M059J (cell line): ENCODE data around the gene SLC35E3. TPM values are rescaled to one million over a fixed set of nuclear protein-coding genes. Genes with fewer than 3 reads are reported as not detected.

Source experiments
- DNase-seq: peaks from one replicate; pipeline ENCODE4 v3.0.0-alpha.2; 2012; ENCODE audit warnings: low read depth
- total RNA-seq: library from RNA; depleted of rRNA; stranded (reverse); fragments of >200 nt; shearing (Covaris generic); gene quantifications from 2 replicates; pipeline ENCODE4 v1.2.3, GENCODE V29; 2014

SLC35E3 gene
- total RNA-seq, 1 experiment from 2014 or later: 9.1 TPM

DNA sequence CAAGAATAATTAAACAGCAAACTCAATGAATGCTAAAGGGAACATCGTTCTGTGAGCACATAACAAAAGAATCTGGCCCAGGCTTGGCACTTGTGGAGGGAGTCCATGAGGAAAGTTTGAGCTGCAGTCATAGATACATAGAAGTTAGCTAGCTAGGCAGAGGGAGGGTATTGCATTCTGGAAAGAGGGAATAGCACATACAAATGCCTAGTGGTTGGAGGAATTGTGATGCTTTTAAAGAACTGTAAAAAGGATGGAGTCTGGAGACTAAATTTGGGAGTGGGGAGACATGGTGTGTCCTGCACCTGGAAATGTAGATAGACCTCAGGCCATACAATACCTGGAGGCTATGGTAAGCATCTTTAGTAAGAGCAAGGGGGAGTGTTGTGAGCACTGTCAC is 24.0 kb downstream of the SLC35E3 start:
- DNase-seq: no peak

DNA sequence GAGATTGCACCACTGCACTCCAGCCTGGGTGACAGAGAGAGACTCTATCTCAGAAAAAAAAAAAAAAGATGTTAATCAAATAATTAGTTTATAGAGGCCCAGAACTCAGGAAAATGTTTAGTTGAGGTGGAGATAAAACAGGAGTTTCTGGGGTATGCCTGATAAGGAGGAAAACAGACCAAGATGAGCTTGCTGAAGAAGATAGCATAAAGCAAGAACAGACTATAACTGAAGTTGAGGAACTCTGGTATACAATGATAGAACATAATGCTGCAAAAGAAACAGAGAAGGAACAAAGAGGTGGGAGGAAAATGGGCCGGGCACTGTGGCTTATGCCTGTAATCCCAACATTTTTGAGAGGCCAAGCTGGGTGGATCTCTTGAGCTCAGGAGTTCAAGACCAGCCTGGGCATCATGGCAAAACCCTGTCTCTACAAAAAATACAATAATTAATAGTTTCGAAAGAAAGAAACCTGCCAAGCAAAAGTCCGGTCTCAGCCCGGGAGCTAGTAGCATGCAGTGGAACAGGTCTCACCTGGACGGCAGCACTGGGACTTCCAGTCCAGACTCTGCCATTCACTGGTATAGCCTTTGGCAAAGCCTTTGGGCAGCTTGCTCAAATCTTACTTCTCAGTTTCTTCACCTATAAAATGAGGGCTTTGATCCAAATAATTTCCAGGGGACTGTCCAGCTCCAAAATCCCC is 25.4 kb downstream of the SLC35E3 start:
- no peak for DNase-seq

DNA sequence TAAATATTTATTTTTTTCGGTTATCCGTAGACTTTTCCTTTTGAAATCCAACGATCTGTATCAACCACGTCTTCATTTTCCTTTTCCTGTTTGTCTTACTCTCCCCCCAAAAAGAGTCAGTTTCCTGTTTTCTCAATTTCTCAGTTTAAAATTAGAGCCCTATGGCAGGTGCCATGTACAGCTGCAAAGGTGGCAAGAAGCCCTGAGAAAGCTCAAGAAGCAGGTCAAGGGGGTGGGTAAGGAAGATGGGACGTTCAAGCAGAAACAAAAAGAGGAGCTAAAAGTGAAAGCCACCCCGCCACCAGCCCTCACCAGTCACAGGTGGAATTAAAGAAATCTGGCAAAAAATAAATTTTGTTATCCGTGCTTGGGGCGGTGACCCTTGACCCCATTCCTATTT is 26.7 kb downstream of the SLC35E3 start:
- no peak for DNase-seq

DNA sequence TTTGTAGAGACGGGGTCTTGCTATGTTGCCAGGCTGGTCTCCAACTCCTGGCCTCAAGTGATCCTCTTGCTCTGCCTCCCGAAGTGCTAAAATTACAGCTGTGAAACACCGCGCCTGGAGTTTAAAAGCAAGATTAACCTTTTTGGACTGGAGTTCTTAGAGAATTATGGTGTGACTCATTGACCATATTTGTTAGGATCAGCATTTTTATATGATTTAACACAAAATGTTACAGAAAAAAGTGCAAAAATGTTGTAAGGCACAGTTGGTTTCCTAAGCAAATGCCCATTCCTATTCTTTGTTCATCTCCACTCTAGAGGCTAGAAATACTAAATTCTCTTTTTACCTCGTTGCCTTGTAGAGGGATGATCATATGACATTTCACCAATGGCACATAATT is 27.6 kb downstream of the SLC35E3 start:
- no peak for DNase-seq

DNA sequence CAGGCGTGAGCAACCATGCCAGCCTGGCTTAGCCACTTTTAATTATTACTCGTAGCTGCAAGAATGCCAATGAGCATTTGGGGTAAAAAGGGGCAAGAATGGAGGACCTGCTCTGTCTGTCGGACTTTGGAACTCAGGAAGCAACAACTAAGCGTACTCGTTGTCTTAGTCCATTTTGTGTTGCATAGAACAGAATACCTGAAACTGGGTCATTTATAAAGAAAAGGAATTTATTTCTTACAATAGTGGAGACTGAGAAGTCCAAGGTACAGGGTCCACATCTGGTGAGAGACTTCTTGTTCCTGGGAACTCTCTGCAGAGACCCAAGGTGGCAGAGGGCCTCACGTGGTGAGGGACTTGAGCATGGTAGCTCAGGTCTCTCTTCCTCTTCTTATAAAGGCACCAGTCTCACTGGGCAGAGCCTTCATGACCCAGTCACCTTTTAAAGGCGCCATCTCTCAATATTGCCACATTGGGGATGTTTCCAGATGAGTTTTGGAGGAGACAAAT is 29.2 kb downstream of the SLC35E3 start:
- DNase-seq: no peak

DNA sequence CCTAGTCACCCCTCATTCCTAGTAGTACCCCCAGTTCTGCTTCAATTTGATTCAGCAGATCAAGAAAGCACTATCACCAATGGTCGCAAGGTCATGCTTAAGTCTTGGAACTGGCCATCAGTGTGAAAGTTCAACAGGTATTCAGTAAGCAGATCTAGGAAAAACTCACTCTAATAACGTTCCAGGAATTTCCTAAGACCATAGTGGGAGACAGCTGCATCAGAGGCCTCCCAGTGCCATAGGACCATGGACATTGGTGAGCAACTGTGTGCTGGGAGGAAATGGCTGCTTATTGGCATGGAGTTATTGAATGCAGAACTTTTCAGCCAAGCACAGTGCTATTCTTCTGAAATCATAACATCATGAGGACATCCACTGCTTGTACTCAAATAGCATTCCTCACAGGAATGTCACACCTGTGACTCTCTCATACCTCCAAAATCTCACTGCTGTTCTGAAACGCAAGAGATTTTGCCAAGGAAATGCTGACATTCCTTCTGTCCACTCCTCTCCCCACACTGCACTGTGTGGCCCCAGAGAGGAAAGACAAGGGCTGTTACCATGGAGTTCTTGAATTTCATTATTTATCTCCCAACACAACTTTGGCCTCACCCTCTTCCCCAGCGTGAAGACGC is 31.1 kb downstream of the SLC35E3 start:
- DNase-seq: no peak

DNA sequence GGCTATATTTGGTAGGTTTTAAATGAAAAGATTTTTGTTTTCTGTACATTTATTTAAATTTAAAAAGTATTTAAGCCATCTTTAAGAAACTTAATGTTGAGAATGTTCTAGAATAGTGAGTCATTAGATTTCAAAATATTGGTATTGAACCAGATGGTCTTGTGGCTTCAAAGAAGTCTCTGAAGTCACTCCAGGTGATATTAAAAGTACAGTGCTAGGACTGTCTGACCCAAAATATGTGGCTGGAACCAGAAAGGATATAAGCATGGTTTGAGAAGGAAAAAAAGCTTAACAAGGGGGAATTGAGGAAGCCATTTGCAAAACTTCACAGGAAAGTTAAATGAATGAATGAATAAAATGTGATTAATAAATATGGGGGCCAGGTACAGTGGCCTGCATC is 33.3 kb downstream of the SLC35E3 start:
- no peak for DNase-seq

DNA sequence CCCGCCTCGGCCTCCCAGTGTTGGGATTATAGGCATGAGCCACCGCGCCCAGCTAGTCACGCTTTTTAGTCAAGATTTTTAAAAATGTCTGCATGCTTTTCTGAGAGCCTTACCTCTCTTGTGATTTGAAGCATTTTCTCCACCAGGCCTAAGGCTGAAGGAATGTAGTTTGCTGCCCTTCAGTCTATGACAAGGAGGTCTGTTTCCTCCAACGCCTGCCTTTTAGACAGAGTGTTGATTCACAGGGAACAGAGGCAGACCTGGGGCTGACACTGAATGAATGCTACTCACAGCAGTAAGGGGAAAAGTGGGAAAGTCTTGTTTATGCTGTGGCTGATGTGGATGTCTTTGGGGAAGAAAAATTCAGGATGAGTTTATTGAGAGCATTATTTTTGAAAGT is 34.8 kb downstream of the SLC35E3 start:
- DNase-seq: no peak

DNA sequence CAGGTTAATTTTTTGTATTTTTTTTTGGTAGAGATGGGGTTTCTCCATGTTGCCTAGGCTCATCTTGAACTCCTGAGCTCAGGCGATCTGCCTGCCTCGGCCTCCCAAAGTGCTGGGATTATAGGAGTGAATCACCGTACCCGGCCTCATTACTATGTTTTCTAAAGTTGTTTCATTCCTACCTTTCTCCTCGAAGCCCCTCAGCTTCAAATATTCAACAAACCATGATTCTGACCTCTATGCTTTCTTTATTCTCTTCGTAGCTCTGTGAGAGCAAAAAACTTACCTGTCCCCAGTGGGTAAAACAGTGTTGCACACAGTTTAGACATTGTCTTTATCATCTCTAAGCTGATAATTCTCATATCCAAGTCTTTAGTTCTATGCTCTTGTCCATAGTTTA is 35.8 kb downstream of the SLC35E3 start:
- no peak for DNase-seq

DNA sequence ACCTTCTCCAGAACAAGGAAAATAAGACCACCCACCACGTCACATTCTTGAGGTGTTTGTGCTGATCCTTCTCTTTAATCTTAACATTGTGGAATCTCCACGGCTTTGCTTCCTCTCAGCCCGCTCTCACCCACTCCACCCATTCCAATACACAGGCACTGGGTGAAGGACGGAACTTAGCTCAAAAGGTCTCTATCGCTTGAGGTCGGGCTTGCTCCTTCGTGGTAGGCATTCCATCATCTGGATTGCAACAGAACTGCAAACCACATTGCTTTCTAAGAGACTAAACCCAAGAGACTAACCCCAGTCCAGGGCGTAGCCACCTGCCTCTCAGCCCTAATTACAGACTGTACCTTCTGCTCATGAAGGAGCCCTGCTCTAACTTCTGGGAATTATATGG is 38.0 kb downstream of the SLC35E3 start:
- DNase-seq: no peak

DNA sequence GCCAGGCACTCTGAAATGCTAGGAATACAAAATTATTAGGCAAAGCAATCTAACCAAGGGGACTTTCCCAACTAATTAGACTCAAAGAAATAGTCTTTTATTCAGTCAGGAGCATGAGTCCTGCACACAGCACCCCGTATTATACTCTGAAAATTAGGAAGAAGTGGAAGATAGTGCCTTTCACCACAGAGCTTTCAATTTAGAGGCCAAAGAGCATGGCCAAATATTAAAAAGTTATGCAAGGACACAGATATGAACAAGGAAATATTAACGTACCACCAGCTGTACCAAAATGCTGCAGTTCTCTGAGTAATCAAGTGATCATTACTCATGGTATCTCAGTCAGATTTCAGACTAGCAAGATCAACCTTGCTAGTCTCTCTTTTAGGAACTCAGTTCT is 39.4 kb downstream of the SLC35E3 start:
- no peak for DNase-seq

DNA sequence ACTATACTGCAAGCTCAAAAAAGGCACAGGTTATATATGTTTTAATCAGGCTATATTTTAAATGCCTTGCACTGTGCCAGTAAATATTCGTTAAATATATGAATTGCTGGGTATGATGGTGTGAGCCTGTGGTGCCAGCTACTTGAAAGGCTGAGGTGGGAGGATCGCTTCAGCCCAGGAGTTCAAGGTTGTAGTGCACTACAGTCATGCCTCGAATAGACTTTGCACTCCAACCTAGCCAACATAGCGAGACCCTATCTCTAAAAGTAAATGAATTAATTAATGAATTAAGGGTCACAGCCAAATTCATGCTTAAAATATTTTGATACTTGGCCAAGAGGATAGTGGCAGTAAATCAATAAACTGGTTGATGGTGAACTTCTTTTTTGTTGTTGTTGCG is 39.8 kb downstream of the SLC35E3 start:
- no peak for DNase-seq

DNA sequence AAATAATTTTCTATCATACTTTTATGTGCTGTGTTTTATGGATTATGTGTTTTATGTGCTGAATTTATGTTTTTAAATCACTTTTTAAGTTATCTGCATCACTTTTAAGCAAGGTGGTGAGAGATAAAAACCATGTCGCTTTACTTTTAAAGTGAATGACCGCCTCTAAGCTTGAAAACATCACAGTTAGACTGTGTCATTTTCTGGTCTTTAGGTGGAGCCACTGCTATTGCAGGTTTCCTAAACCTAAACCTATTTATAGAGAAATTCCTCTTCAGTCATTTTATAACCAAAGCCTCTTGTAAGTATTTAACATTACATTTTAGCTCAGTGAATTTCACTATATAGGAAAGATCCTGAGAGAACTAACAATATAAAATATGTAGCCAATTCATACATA is 41.0 kb downstream of the SLC35E3 start:
- no peak for DNase-seq

DNA sequence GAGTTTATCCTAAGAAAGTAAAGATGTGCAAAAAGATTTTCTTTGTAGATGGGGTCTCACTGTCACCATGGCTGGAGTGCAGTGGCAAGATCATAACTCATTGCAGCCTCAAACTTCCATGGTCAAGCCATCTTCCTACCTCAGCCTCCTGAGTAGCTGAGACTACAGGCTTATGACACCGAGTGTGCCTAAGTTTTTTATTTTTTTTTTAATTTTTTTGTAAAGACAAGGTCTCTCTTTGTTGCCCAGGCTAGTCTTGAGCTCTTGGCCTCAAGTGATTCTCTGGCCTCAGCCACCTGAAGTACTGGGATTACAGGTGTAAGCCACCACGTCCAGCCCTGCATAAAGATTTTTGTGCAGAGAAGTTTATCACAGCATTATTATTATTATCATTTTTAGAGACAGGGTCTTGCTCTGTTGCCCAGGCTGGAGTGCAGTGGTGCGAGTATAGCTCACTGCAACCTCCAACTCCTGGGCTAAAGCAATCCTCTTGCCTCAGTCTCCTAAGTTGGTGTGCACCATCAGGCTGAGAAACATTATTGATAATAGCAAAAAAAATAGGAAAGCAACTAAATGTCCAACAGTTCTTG is 42.7 kb downstream of the SLC35E3 start:
- no peak for DNase-seq

DNA sequence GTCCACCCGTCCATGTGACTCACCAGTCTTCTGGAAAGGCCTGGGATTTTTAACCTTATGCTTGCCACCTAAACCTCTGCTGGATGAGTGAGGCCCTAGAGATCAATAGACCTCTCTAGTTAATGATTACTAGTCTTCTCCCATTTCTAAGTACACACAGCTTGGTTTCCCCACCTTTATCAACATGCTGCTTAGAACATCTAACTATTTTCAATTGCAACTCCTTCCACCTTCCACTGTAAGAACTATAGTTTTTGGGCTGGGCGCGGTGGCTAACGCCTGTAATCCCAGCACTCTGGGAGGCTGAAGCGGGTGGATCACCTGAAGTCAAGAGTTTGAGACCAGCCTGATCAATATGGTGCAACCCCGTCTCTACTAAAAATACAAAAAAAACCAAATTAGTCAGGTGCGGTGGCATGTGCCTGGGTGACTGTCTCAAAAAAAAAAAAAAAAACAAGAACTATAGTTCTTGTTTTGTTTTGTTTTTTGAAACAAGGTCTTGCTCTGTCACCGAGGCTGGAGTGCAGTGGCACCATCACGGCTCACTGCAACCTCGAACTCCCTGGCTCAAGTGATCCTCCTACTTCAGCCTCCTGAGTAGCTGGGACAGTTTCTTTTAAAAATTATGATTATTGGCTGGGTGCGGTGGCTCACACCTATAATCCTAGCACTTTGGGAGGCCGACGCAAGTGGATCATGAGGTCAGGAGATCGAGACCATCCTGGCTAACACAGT is 43.3 kb downstream of the SLC35E3 start:
- no peak for DNase-seq

DNA sequence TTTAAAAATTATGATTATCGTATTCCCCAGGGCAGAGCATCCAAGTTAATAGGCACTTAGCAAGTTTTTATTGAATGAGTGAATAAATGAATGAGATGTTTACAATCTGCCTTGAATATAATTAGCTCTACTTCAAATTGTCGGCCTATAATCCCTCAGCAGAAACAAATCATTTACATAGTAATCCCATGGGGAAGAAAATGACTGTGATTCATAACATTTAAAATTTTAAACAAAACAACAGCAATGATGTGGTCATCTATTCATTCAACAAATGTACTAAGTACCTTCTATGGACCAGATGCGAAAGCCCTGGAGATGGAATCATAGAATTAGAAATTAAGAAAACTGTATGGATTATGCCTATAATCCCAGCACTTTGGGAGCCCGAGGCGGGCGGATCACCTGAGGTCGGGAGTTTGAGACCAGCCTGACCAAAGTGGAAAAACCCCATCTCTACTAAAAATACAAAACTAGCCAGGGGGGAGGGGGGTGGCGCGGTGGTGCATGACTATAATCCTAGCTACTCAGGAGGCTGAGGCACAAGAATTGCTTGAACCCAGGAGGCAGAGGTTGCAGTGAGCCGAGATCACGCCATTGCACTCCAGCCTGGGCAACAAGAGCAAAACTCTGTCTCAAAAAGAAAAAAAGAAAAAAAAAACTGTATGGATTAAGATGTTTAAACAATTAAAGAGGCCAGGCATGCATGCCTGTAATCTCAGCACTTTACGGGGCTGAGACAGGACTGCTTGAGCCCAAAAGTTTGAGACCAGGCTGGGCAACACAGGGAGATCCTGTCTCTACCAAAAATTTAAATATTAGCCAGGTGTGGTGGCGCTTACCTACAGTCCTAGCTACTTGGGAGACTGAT is 44.3 kb downstream of the SLC35E3 start:
- no peak for DNase-seq

DNA sequence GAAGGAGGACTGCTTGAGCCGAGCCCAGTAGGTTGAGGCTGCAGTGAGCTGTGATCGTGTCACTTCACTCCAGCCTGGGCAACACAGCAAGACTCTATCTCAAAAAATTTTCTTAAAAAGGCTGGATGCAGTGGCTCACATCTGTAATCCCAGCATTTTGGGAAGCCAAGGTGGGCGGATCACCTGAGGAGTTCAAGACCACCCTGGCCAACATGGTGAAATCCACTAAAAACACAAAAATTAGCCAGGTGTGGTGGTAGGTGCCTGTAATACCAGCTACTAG is 44.9 kb downstream of the SLC35E3 start:
- no peak for DNase-seq

DNA sequence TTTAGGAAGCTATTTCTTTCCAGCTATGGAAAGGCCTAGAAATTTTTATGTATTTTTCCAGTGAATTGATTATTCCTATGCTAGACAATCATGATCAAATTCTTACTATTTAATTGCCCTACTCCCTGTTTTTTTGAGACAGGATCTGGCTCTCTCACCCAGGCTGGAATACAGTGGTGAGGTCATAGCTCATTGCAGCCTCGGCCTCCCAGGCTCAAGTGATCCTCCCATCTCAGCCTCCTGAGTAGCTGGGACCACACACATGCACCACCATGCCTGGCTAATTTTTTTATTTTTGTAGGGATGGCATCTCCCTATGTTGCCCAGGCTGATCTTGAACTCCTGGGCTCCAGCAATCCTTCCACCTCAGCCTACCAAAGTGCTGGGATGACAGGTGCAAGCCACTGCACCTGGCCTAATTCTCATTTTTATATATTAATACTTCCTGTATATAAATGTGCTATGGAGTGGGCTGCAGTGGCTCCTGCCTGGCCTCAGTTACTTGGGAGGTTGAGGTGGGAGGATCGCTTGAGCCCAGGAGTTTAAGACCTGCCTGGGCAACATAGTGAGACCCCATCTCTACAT is 46.0 kb downstream of the SLC35E3 start:
- no peak for DNase-seq

DNA sequence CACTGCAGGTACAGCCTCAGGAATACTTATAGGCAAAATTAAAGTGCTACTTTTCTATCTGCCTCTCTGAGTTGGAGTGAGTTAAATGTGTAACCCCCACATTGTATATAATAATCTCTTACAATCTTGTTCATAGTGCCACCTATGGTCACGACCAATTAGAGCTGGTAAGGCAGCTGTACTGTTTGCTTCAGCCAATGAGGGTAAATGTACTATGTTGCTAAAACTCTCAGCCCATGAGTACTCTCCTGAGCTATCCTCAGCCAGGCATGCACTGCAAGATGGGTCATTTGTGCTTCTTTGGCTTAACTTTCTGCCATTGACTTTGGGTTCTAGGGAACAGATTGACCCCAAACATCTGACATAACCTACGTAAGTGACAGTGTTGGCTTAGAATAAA is 47.0 kb downstream of the SLC35E3 start:
- DNase-seq: peak; percentile 25

DNA sequence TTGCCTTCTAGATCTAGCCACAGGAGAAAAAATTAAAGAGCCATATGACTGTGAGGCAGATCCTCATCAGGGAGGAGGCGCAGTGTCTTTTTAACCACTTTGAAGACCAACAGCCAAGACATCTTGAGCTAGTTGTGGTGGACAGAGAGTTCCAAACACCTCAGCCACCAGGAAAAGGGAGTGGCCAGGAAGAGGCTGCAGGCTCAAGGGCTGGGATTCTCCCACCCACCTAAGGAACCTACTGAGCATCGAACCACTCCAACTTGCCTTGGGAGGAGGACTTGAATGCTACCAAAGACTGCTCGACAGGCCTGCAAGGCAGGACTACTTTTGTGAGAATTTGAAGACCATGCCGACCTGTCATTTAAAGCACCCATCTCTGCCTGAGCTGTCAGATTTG is 47.5 kb downstream of the SLC35E3 start:
- no peak for DNase-seq

DNA sequence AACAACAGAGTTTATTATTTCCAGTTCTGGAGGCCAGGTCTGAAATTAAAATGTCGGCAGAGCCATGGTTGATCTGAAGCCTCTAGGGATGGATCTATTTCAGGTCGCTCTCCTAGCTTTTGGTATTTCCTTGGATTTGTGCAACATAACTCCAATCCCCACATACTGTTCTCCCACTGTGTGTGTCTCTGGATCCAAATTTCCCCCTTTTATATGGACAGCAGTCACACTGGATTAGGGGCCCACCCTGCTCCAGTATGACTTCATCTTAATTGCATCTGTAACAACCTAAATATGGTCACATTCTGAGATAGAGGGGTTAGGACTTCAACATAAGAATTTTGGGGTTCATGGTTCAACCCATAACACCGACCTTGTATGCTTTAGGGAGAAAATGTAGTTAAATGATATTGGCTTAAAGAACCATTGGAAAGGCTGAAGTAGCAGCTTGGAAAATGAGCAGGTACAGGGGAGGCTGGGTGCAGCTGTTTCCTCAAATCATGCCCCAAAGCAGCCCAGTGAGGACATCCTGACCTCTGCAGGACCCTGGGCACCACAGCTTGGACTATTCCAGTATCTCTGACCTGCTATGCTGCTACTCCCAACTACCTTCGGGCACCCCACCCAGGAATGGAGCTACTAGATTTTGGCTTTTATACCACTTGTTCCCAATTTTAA is 48.1 kb downstream of the SLC35E3 start:
- DNase-seq: no peak
